Right atrium auricular region (tissue), 2 donors: ENCODE data around the gene HSD17B1. TPM values are rescaled to one million over a fixed set of nuclear protein-coding genes. Genes with fewer than 3 reads are reported as not detected.
"Not testable (repeated sequence)": the region's sequence is repeated elsewhere in the genome, so short reads cannot be mapped to it uniquely, and the experiment has no call there.

Experiments used
- DNase-seq: peaks from one replicate; pipeline ENCODE4 v3.0.0-alpha.2; 2019; ENCODE audit warnings: low spot score
- H3K27ac ChIP-seq, 2 donors: fragments of 200-600 bp; sonication (generic); 1 replicate in 1 of 2; 2 replicates in 1 of 2; pipeline ENCODE4 v1.5.1; 2016 to 2019
- H3K27me3 ChIP-seq, 2 donors: fragments of 200-600 bp; sonication (generic); one replicate each; pipeline versions ENCODE4 v1.5.1 to v1.6.0; 2017 to 2019
- H3K36me3 ChIP-seq: fragments of 200-600 bp; sonication (generic); one replicate; pipeline ENCODE4 v1.5.1; 2016
- H3K4me1 ChIP-seq, 2 donors: fragments of 200-600 bp; sonication (generic); one replicate each; pipeline versions ENCODE4 v1.5.1 to v1.6.0; 2017 to 2019
- H3K4me3 ChIP-seq, 2 donors: fragments of 200-600 bp; sonication (generic); 1 replicate in 1 of 2; 2 replicates in 1 of 2; pipeline ENCODE4 v1.5.1; 2017 to 2019; ENCODE audit warnings: mild to moderate bottlenecking in 1 of 2, moderate library complexity in 1 of 2
- H3K9me3 ChIP-seq, 2 donors: fragments of 200-600 bp; sonication (generic); one replicate each; pipeline ENCODE4 v1.5.1; 2019
- CTCF ChIP-seq, 2 donors: fragments of 200-600 bp; sonication (generic); IDR thresholded peaks; one replicate each; pipeline ENCODE4 v1.5.1; 2019; ENCODE audit warnings: antibody characterized with exemption in 2 of 2
- total RNA-seq, 2 donors: library from RNA; depleted of rRNA; stranded (reverse); fragments of >200 nt; gene quantifications; one replicate each; pipeline ENCODE4 v1.1.0, GENCODE V29; 2016

Gene HSD17B1
- total RNA-seq, 2 donors from 2014 or later, result 0.39 to 0.78 TPM

- H3K4me3 ChIP-seq, result no peak overlapping the region
- H3K27ac ChIP-seq, result no peak overlapping the region
- no peak for DNase-seq
- no peak for TF ChIP-seq CTCF (IDR thresholded peaks at IDR 0.05)
- H3K9me3 ChIP-seq, result no peaks in the 10 kb centered on the region
- no peaks in the 10 kb centered on the region for H3K27me3 ChIP-seq
- peaks cover 40% of the 10 kb centered on the region for H3K36me3 ChIP-seq
- H3K4me1 ChIP-seq, result peaks cover 0 to 22% of the 10 kb centered on the region in 2 donors
These were observed 14.2 kb upstream of the HSD17B1 start for GRCh38 chr17:42538482-42538881.

DNA sequence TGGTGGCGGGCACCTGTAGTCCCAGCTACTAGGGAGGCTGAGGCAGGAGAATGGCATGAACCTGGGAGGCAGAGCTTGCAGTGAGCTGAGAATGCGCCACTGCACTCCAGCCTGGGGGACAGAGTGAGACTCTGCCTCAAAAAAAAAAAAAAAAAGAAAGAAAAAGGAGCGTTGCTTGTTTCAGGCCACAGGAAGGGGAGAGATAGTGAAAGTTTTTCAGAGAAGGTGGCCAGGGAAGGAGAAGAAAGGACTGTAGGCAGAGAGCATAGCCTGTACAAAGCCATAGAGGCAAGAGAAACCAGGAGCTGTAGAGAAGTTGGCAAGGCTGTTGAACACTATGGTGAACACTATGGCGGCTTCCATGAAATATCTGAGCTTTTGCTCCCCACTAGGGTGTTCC is 12.2 kb upstream of the HSD17B1 start:
- peaks cover 40% of the 10 kb centered on the region for H3K36me3 ChIP-seq
- not testable (repeated sequence) for H3K4me3 ChIP-seq, H3K27ac ChIP-seq, DNase-seq, H3K9me3 ChIP-seq, H3K27me3 ChIP-seq
- H3K4me1 ChIP-seq, result peaks cover 0 to 13% of the 10 kb centered on the region in 2 donors

- no peak for DNase-seq
- peaks cover 40% of the 10 kb centered on the region for H3K36me3 ChIP-seq
- H3K4me3 ChIP-seq, result no peak overlapping the region
These were observed 11.5 kb upstream of the HSD17B1 start for GRCh38 chr17:42541041-42541833.

GRCh38 chr17:42543190-42544079 is 9.3 kb upstream of the HSD17B1 start:
- Histone ChIP-seq H3K9me3 (no peaks in the 10 kb centered on the region), H3K36me3 (peaks cover 36% of the 10 kb centered on the region), H3K4me3 (no peak overlapping the region), H3K4me1 (peaks cover 0 to 12% of the 10 kb centered on the region in 2 donors), H3K27me3 (no peaks in the 10 kb centered on the region), H3K27ac (no peak overlapping the region)
- no peak for DNase-seq
- no peak for TF ChIP-seq CTCF (IDR thresholded peaks at IDR 0.05)

More at GRCh38 chr17:42541041-42541833, 11.5 kb upstream of the HSD17B1 start:
- TF ChIP-seq CTCF (IDR thresholded peaks at IDR 0.05), result no peak
- H3K9me3 ChIP-seq, result no peaks in the 10 kb centered on the region
- H3K4me1 ChIP-seq, result peaks cover 0 to 11% of the 10 kb centered on the region in 2 donors
- no peak overlapping the region for H3K27ac ChIP-seq
- no peaks in the 10 kb centered on the region for H3K27me3 ChIP-seq

GRCh38 chr17:42544874-42545283 is 7.8 kb upstream of the HSD17B1 start:
- Histone ChIP-seq H3K4me1 (peaks cover 0 to 16% of the 10 kb centered on the region in 2 donors), H3K27me3 (no peaks in the 10 kb centered on the region), H3K9me3 (no peaks in the 10 kb centered on the region), H3K27ac (no peak overlapping the region), H3K4me3 (no peak overlapping the region), H3K36me3 (peaks cover 22% of the 10 kb centered on the region)
- TF ChIP-seq CTCF (IDR thresholded peaks at IDR 0.05), result no peak
- no peak for DNase-seq

- not testable (repeated sequence) for H3K9me3 ChIP-seq, H3K27ac ChIP-seq, DNase-seq, H3K4me3 ChIP-seq, H3K27me3 ChIP-seq
- H3K36me3 ChIP-seq, result peaks cover 14% of the 10 kb centered on the region
- H3K4me1 ChIP-seq, result peaks cover 0 to 16% of the 10 kb centered on the region in 2 donors
These were observed 6.8 kb upstream of the HSD17B1 start for GRCh38 chr17:42545755-42546505.
